Endothelial cell of umbilical vein (primary cell): ENCODE data around the gene PROCA1. TPM values are rescaled to one million over a fixed set of nuclear protein-coding genes. Genes with fewer than 3 reads are reported as not detected.

Source experiments
- BruUV-seq: library from RNA; stranded (reverse); fragments of 400-500 nt; replicated peaks from 2 replicates; lab custom pipeline; 2021; lab: Mats Ljungman, UMichigan
- CTCF ChIA-PET: fragments of 300-600, 350-600 bp; sonication (Branson Sonifier 250); formaldehyde crosslinking; loops from one replicate; lab custom pipeline; 2021; ENCODE audit warnings: antibody characterized with exemption, inconsistent platforms; lab: Charles Lee
- POLR2A ChIA-PET: fragments of 300-600, 350-600 bp; sonication (Branson Sonifier 250); formaldehyde crosslinking; loops from one replicate; lab custom pipeline; 2021; ENCODE audit warnings: antibody characterized with exemption, inconsistent platforms; lab: Charles Lee
- DNase-seq: peaks from one replicate; pipeline ENCODE4 v3.0.0-alpha.2; 2011; ENCODE audit warnings: low read depth, low spot score
- FAIRE-seq: peaks from 2 replicates; lab custom pipeline; 2011; peaks lifted over from hg19 to GRCh38; lab: Jason Lieb, UNC
- H2AFZ ChIP-seq: 2 replicates; pipeline ENCODE4 v1.6.0; 2012; ENCODE audit warnings: low read depth, low read length, control low read depth, inconsistent platforms
- H3K27ac ChIP-seq: 2 replicates; pipeline ENCODE4 v1.5.1; 2011; ENCODE audit warnings: low read depth, mild to moderate bottlenecking, control low read depth, low read length, moderate library complexity; ENCODE audit not compliant: insufficient read depth
- H3K27me3 ChIP-seq, 2 experiments: 2 replicates each; pipeline versions ENCODE4 v1.6.0 to v1.6.1; 2011; ENCODE audit warnings: low read length in 2 of 2, mixed read lengths in 1 of 2; ENCODE audit not compliant: control insufficient read depth in 2 of 2, insufficient read depth in 2 of 2
- H3K36me3 ChIP-seq, 2 experiments: 2 replicates in 1 of 2; 3 replicates in 1 of 2; pipeline ENCODE4 v1.5.1; 2011; ENCODE audit warnings: low read length in 2 of 2, mild to moderate bottlenecking in 1 of 2, moderate library complexity in 1 of 2; ENCODE audit not compliant: control insufficient read depth in 2 of 2, insufficient read depth in 2 of 2; ENCODE audit errors: extremely low read depth in 1 of 2
- H3K4me1 ChIP-seq: 3 replicates; pipeline ENCODE4 v1.5.1; 2011; ENCODE audit warnings: mild to moderate bottlenecking, low read length; ENCODE audit not compliant: control insufficient read depth, insufficient read depth; ENCODE audit errors: extremely low read depth
- H3K4me2 ChIP-seq: 2 replicates; pipeline ENCODE4 v1.6.1; 2011; ENCODE audit warnings: low read length, control low read depth, mixed read lengths; ENCODE audit not compliant: insufficient read depth
- H3K4me3 ChIP-seq, 3 experiments: fragments of 200-600 bp in 1 of 3; sonication (generic), shearing (Covaris generic) in 1 of 3; replicated peaks in 1 of 3; 2 replicates each; pipeline ENCODE4 v1.5.1; 2011 to 2016; ENCODE audit warnings: control low read depth in 3 of 3, low read length in 3 of 3, mild to moderate bottlenecking in 2 of 3, inconsistent platforms in 1 of 3, low read depth in 1 of 3, moderate library complexity in 1 of 3; ENCODE audit not compliant: insufficient read depth in 1 of 3
- H3K79me2 ChIP-seq: 2 replicates; pipeline ENCODE4 v1.6.0; 2012; ENCODE audit warnings: low read length, inconsistent platforms; ENCODE audit not compliant: control insufficient read depth, insufficient read depth
- H3K9ac ChIP-seq: replicated peaks from 2 replicates; pipeline ENCODE3; 2011; ENCODE audit warnings: low read length, control low read depth; ENCODE audit not compliant: insufficient read depth; ENCODE audit errors: extremely low read depth
- H3K9me1 ChIP-seq: replicated peaks from 3 replicates; pipeline ENCODE4 v1.6.0; 2011; ENCODE audit warnings: mild to moderate bottlenecking, low read length; ENCODE audit not compliant: control insufficient read depth, insufficient read depth; ENCODE audit errors: extremely low read depth
- H3K9me3 ChIP-seq: replicated peaks from 2 replicates; pipeline ENCODE4 v1.5.1; 2012; ENCODE audit warnings: low read length, inconsistent platforms; ENCODE audit not compliant: control insufficient read depth, insufficient read depth
- H4K20me1 ChIP-seq: replicated peaks from 2 replicates; pipeline ENCODE3; 2011; ENCODE audit warnings: mild to moderate bottlenecking, low read length; ENCODE audit not compliant: control insufficient read depth, insufficient read depth; ENCODE audit errors: extremely low read depth
- CTCF ChIP-seq, 2 donors: IDR thresholded peaks; 1 replicate in 1 of 2; 2 replicates in 1 of 2; pipeline ENCODE4 v1.5.1; 2011; ENCODE audit warnings: low read length in 2 of 2, mild to moderate bottlenecking in 2 of 2, moderate library complexity in 2 of 2, control low read depth in 1 of 2, inconsistent platforms in 1 of 2, low read depth in 1 of 2; ENCODE audit not compliant: insufficient read depth in 1 of 2; ENCODE audit errors: extremely low read depth in 1 of 2
- EZH2 ChIP-seq: IDR thresholded peaks from 2 replicates; pipeline ENCODE4 v1.6.1; 2012; ENCODE audit warnings: borderline replicate concordance, low read depth, mild to moderate bottlenecking, moderate library complexity, low read length, inconsistent platforms; ENCODE audit not compliant: severe bottlenecking
- FOS ChIP-seq: IDR thresholded peaks from 2 replicates; pipeline ENCODE4 v1.6.1; 2011; ENCODE audit warnings: mild to moderate bottlenecking, low read length, moderate library complexity, borderline replicate concordance; ENCODE audit not compliant: insufficient read depth
- GATA2 ChIP-seq: IDR thresholded peaks from 2 replicates; pipeline ENCODE4 v1.7.0; 2011; ENCODE audit warnings: low read depth, mild to moderate bottlenecking, moderate library complexity, mixed read lengths, low read length; ENCODE audit not compliant: insufficient read length, insufficient read depth
- JUN ChIP-seq: IDR thresholded peaks from 2 replicates; pipeline ENCODE4 v1.6.1; 2011; ENCODE audit warnings: borderline replicate concordance, low read depth; ENCODE audit not compliant: insufficient read length, insufficient read depth
- MAX ChIP-seq: IDR thresholded peaks from 2 replicates; pipeline ENCODE4 v1.6.1; 2011; ENCODE audit not compliant: insufficient read depth, insufficient read length
- MYC ChIP-seq: IDR thresholded peaks from one replicate; pipeline ENCODE4 v1.6.1; 2011; ENCODE audit warnings: mild to moderate bottlenecking, low read depth, low read length
- POLR2A ChIP-seq: IDR thresholded peaks from 2 replicates; pipeline ENCODE4 v1.6.1; 2012; ENCODE audit warnings: low read depth, mild to moderate bottlenecking, control low read depth, low read length
- POLR2AphosphoS5 ChIP-seq: IDR thresholded peaks from 2 replicates; pipeline ENCODE4 v1.6.1; 2012; ENCODE audit warnings: low read depth, mild to moderate bottlenecking, control low read depth, low read length, moderate library complexity; ENCODE audit not compliant: insufficient read depth
- dilution Hi-C: fragments of 300-500 bp; cut with MboI; formaldehyde crosslinking; loops from one replicate; pipeline ENCODE4 v1.15.0; 2019; ENCODE audit warnings: low sequenced_read_pairs; ENCODE audit not compliant: extremely low pct_ligation_motif_present
- intact Hi-C: fragments of 100-400 bp; cut with micrococcal nuclease; formaldehyde crosslinking; loops from one replicate; pipeline ENCODE4 v1.10.0; 2022
- polyA plus RNA-seq, 4 experiments: library from polyadenylated mRNA; depleted of rRNA in 3 of 4; stranded (reverse) in 3 of 4; unstranded in 1 of 4; fragments of >200 nt; gene quantifications; 2 replicates each; pipeline versions ENCODE4 v1.2.1 to v1.2.3, GENCODE V29; 2011 to 2012; ENCODE audit warnings: missing spikeins in 1 of 4
- total RNA-seq: library from RNA; stranded (reverse); gene quantifications from 2 replicates; pipeline ENCODE4 v1.2.3, GENCODE V29; 2021

PROCA1 gene
- total and polyA plus RNA-seq, 2 donors (not counting 3 experiments of a cell fraction or from before 2014, with no cell fraction given): 2.0 to 2.1 TPM

GRCh38 chr17:28726226-28726626 lies 14.5 kb upstream of the PROCA1 start, which contains the start of gene TLCD1:
Gene TLCD1, minus strand, starts transcription at chr17:28726233. Its CDS starts 136 bp downstream, at chr17:28726097.
- Histone ChIP-seq H4K20me1 (no peaks in the 10 kb centered on the region), H3K4me3 (peak within 1 kb of the TSS; percentile 29 to 57 (median 41)), H3K4me2 (peak within 1 kb of the TSS; percentile 68), H3K9ac (peak within 1 kb of the TSS; percentile 53), H3K9me3 (no peaks in the 10 kb centered on the region), H3K79me2 (peaks cover 24% of the 10 kb centered on the region), H3K27me3 (no peaks in the 10 kb centered on the region), H3K4me1 (peaks cover 40% of the 10 kb centered on the region), H3K36me3 (peaks cover 15 to 19% of the 10 kb centered on the region in 2 experiments), H2AFZ (peak within 1 kb of the TSS; percentile 84), H3K27ac (peak within 1 kb of the TSS; percentile 10), H3K9me1 (no peaks in the 10 kb centered on the region)
- dilution Hi-C loops (no loop called here), intact Hi-C loops (loop anchor here (1.0 to 2.0 kb wide), 3 partner anchors 167 to 190 kb away; partner anchors contain the start of gene DHRS13)
- TF ChIP-seq POLR2AphosphoS5: no peak
- no peak for TF ChIP-seq MAX
- TF ChIP-seq MYC: no peak
- no peak for TF ChIP-seq CTCF (IDR thresholded peaks at IDR 0.05; ENCODE audit: extremely low read depth in 1 of 2, insufficient read depth in 1 of 2, low read depth in 1 of 2, low read length in 2 of 2)
- no peak for TF ChIP-seq EZH2
- TF ChIP-seq JUN: no peak
- no peak for TF ChIP-seq GATA2
- no peak for TF ChIP-seq POLR2A
- no peak for TF ChIP-seq FOS
- no TSS peak for BruUV-seq
- ChIA-PET POLR2A (interaction anchor here (1.3 to 4.7 kb wide), 3 partner anchors 15 to 226 kb away, joined by 3 to 45 read pairs (median 11); no protein-coding TSS in a partner anchor), CTCF (interaction anchor here (0.6 to 13.7 kb wide), 38 partner anchors 9 to 398 kb away, joined by 3 to 602 read pairs (median 8); partner anchors contain the start of genes ERAL1, FAM222B, FLOT2 and PHF12)
- no peak for FAIRE-seq
- no peak for DNase-seq
